H54 (cell line): ENCODE data around the gene PCDHGB7.
A peak's percentile ranks its signal among the peaks of the same experiment; 100 is the strongest.
"Not testable (repeated sequence)": the region's sequence is repeated elsewhere in the genome, so short reads cannot be mapped to it uniquely, and the experiment has no call there.

Experiments
- DNase-seq: peaks from one replicate; pipeline ENCODE4 v3.0.0; 2011; ENCODE audit warnings: low spot score, mixed read lengths; ENCODE audit not compliant: insufficient read length
- FAIRE-seq: peaks from 3 replicates; lab custom pipeline; 2011; peaks lifted over from hg19 to GRCh38; lab: Jason Lieb, UNC
- POLR2A ChIP-seq: IDR thresholded peaks from 2 replicates; pipeline ENCODE4 v1.6.1; 2011; ENCODE audit warnings: low read depth, mild to moderate bottlenecking, low read length

Gene PCDHGB7

DNA sequence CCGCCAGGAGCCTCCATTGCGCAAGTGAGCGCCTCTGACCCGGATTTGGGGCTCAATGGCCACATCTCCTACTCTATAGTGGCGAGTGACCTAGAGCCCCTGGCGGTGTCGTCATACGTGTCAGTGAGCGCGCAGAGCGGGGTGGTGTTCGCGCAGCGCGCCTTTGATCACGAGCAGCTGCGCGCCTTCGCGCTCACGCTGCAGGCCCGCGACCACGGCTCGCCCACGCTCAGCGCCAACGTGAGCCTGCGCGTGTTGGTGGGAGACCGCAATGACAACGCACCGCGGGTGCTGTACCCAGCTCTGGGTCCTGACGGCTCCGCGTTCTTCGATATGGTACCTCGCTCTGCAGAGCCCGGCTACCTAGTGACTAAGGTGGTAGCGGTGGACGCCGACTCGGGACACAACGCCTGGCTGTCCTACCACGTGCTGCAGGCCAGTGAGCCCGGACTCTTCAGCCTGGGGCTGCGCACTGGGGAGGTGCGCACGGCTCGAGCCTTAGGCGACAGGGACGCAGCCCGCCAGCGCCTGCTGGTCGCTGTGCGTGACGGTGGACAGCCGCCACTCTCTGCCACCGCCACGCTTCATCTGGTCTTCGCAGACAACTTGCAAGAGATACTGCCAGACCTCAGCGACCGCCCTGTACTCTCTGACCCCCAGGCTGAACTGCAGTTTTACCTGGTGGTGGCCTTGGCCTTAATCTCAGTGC lies 7.7 kb upstream of the PCDHGB7 start:
- DNase-seq = no peak
- TF ChIP-seq POLR2A = no peak
- no peak for FAIRE-seq

DNA sequence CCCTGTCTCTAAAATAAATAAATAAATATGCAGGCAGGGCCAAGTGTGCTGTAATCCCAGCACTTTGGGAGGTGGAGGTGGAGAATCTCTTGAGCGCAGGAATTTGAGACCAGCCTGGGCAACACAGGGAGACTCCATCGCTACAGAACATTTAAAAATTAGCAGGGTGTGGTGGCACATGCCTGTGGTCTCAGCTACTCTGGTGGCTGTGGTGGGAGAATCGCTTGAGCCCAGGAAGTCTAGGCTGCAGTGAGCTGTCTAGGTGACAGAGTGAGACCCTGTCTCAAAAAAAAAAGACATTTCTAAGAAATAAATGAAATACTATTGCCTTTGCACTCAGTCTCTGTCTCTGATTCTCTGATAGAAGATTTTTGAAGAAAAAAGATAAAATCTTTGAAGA lies 5.9 kb upstream of the PCDHGB7 start:
- DNase-seq = no peak
- no peak for FAIRE-seq
- no peak for TF ChIP-seq POLR2A

DNA sequence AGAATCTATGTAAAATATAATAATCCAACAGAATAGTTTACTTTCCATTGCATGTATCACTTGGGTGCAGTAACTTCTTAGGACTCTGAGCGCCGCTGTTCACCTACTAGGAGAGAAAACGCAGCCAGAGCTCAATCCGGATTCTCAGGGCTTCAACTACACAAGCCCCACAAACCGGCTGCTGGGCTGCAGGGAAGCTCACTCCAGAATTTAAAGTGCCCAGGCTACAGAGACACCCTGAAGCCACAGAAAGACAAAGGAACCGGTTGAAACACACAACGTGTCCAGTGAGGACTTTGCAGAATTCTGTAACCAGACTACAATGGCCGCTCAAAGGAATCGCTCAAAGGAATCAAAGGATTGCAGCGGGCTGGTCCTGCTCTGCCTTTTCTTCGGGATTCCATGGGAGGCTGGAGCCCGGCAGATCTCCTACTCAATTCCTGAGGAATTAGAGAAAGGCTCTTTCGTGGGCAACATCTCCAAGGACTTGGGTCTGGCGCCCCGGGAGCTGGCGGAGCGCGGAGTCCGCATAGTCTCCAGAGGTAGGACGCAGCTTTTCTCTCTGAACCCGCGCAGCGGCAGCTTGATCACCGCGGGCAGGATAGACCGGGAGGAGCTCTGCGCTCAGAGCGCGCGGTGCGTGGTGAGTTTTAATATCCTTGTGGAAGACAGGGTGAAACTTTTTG lies 4.5 kb upstream of the PCDHGB7 start, which contains the start of gene PCDHGA10:
Gene PCDHGA10 (plus strand): TSS at position 134 of the 686 bp plus-strand sequence. CDS start 189 bp downstream, at position 323.
- DNase-seq (peak; percentile 68), FAIRE-seq (no peak)
- TF ChIP-seq POLR2A = no peak

DNA sequence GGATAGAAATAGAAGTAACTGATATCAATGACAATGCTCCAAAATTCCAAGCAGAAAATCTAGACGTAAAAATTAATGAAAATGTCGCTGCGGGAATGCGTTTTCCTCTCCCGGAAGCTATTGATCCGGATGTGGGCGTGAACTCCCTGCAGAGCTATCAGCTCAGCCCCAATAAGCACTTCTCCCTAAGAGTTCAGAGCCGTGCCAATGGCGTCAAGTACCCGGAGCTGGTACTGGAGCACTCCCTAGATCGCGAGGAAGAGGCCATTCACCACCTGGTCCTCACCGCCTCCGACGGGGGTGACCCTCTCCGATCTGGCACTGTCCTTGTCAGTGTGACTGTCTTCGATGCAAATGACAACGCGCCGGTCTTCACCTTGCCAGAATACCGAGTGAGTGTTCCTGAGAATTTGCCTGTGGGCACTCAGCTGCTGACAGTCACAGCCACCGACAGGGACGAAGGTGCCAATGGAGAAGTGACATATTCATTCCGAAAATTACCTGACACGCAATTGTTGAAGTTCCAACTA lies 3.9 kb upstream of the PCDHGB7 start:
- DNase-seq = no peak
- no peak for FAIRE-seq
- TF ChIP-seq POLR2A = no peak

DNA sequence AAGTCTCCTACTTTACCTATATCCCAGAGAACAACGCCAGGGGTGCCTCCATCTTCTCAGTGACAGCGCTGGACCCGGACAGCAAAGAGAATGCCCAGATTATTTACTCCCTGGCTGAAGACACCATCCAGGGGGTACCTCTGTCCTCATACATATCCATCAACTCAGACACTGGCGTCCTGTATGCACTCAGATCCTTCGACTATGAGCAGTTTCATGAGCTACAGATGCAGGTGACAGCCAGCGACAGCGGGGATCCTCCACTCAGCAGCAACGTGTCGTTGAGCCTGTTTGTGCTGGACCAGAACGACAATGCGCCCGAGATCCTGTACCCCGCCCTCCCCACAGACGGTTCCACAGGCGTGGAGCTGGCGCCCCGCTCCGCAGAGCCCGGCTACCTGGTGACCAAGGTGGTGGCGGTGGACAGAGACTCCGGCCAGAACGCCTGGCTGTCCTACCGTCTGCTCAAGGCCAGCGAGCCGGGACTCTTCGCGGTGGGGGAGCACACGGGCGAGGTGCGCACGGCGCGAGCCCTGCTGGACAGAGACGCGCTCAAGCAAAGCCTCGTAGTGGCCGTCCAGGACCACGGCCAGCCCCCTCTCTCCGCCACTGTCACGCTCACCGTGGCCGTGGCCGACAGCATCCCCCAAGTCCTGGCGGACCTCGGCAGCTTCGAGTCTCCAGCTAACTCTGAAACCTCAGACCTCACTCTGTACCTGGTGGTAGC lies 2.8 kb upstream of the PCDHGB7 start:
- not testable (repeated sequence) for DNase-seq, FAIRE-seq

DNA sequence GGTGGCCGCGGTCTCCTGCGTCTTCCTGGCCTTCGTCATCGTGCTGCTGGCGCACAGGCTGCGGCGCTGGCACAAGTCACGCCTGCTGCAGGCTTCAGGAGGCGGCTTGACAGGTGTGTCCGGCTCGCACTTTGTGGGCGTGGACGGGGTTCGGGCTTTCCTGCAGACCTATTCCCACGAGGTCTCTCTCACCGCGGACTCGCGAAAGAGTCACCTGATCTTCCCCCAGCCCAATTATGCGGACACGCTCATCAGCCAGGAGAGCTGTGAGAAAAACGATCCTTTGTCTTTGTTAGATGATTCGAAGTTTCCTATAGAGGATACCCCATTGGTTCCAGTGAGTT lies 2.2 kb upstream of the PCDHGB7 start:
- FAIRE-seq, DNase-seq: not testable (repeated sequence)

DNA sequence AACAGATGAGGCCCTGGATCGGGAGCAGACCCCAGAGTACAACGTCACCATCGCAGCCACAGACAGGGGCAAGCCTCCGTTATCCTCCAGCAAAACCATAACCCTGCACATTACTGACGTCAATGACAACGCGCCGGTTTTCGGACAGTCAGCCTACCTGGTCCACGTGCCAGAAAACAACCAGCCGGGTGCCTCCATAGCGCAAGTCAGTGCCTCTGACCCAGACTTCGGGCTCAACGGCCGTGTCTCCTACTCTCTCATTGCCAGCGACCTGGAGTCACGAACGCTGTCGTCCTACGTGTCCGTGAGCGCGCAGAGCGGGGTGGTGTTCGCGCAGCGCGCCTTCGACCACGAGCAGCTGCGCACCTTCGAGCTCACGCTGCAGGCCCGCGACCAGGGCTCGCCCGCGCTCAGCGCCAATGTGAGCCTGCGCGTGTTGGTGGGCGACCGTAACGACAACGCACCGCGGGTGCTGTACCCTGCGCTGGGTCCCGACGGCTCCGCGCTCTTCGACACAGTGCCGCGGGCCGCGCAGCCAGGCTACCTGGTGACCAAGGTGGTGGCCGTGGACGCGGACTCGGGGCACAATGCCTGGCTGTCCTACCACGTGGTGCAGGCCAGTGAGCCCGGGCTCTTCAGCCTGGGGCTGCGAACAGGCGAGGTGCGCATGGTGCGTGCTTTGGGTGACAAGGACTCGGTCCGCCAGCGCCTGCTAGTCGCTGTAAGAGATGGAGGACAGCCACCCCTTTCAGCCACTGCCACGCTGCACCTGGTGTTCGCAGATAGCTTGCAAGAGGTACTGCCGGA lies 1.8 kb downstream of the PCDHGB7 start:
- TF ChIP-seq POLR2A = no peak
- FAIRE-seq (no peak), DNase-seq (no peak)

DNA sequence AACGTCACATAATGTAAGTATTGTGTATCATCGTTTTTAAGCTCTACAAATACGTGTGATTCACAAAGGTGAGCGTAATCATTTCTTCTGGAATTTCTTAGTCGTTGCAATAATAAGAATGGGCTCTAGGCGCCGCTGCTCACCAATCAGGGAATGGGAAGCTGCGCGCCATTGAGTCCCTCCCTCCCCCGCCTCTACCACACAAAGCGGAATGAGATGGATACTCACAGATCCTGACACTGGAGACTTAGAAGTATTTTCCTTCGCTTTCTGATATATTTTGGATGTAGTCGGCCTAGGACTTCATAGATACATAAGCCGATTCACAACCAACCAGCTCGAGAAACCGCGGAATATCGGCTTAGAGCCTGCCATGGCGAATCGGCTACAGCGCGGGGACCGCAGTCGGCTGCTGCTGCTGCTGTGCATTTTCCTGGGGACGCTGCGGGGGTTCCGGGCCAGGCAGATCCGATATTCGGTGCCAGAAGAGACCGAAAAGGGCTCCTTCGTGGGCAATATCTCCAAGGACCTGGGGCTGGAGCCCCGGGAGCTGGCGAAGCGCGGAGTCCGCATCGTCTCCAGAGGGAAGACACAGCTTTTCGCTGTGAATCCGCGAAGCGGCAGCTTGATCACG lies 3.5 kb downstream of the PCDHGB7 start, which contains the start of gene PCDHGA11:
Gene PCDHGA11 (plus strand): TSS at position 197 of the 634 bp plus-strand sequence. CDS start 177 bp downstream, at position 374.
- no peak for TF ChIP-seq POLR2A

DNA sequence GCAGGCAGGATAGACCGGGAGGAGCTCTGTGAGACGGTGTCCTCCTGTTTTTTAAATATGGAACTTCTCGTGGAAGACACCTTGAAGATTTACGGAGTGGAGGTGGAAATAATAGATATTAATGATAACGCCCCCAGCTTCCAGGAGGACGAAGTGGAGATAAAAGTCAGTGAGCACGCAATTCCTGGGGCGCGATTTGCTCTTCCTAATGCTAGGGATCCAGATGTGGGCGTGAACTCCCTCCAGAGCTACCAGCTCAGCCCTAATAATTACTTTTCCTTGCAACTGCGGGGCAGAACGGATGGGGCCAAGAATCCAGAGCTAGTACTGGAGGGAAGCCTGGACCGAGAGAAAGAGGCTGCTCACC lies 4.0 kb downstream of the PCDHGB7 start:
- FAIRE-seq (no peak), DNase-seq (no peak)
- no peak for TF ChIP-seq POLR2A

More for the DNA sequence above, 3.5 kb downstream of the PCDHGB7 start, which contains the start of gene PCDHGA11:
- peak; percentile 22 for DNase-seq
- FAIRE-seq = no peak

DNA sequence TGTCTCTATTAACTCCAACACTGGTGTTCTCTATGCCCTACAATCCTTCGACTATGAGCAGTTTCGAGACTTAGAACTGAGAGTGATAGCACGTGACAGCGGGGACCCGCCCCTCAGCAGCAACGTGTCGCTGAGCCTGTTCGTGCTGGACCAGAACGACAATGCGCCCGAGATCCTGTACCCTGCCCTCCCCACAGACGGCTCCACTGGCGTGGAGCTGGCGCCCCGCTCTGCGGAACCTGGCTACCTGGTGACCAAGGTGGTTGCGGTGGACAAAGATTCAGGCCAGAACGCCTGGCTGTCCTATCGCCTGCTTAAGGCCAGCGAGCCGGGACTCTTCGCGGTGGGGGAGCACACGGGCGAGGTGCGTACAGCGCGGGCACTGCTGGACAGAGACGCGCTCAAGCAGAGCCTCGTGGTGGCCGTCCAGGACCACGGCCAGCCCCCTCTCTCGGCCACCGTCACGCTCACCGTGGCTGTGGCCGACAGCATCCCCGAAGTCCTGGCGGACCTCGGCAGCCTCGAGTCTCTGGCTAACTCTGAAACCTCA lies 5.3 kb downstream of the PCDHGB7 start:
- no peak for FAIRE-seq
- no peak for TF ChIP-seq POLR2A
- no peak for DNase-seq

DNA sequence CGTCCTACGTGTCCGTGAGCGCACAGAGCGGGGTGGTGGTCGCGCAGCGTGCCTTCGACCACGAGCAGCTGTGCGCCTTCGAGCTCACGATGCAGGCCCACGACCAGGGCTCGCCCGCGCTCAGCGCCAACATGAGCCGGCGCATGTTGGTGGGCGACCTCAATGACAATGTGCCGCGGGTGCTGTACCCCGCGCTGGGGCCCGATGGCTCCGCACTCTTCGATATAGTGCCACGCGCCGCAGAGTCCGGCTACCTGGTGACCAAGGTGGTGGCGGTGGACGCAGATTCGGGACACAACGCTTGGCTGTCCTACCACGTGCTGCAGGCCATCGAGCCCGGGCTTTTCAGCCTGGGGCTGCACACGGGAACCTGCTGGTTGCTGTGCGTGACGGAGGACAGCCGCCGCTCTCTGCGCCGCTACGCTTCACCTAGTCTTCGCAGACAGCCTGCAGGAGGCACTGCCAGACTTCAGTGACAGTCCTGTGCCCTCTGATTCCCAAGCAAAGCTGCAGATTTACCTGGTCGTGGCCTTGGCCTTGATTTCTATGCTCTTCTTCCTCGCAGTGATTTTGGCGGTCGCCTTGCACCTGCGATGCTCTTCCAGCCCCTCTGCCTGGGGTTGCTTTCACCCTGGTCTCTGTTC lies 10.4 kb downstream of the PCDHGB7 start:
- TF ChIP-seq POLR2A = no peak
- FAIRE-seq (no peak), DNase-seq (no peak)
